Glomerular visceral epithelial cell (primary cell): ENCODE results near the gene HOTAIR.

Experiments used
- DNase-seq: peaks from one replicate; pipeline ENCODE4 v3.0.0-alpha.2; 2016; ENCODE audit errors: extremely low spot score

HOTAIR gene

GRCh38 chr12:53976172-53976822 is 1.5 kb upstream of the HOTAIR start:
- DNase-seq, result no peak

GRCh38 chr12:53975479-53976152 is 862 bp upstream of the HOTAIR start:
- DNase-seq, result no peak

- peak; percentile 27 for DNase-seq
Observed at GRCh38 chr12:53975064-53975471, 314 bp upstream of the HOTAIR start.

- peak; percentile 74 for DNase-seq
Observed at GRCh38 chr12:53973236-53974042, 1.3 kb downstream of the HOTAIR start.

- DNase-seq, result no peak
Observed at GRCh38 chr12:53972722-53973235, 2.0 kb downstream of the HOTAIR start, which contains the start of gene HOXC11. TSS of gene HOXC11 (plus strand) at chr12:53973126. CDS start at chr12:53973242, 116 bp downstream.

GRCh38 chr12:53972152-53972702 is 2.5 kb downstream of the HOTAIR start:
- peak; percentile 63 for DNase-seq

- DNase-seq, result no peak
Observed at GRCh38 chr12:53971686-53972085, 3.1 kb downstream of the HOTAIR start.

GRCh38 chr12:53971129-53971528 is 3.6 kb downstream of the HOTAIR start:
- DNase-seq, result no peak

- no peak for DNase-seq
Observed at GRCh38 chr12:53970451-53970850, 4.3 kb downstream of the HOTAIR start.

- DNase-seq, result no peak
Observed at GRCh38 chr12:53969588-53970259, 5.0 kb downstream of the HOTAIR start.

GRCh38 chr12:53968214-53969127 is 6.3 kb downstream of the HOTAIR start:
- no peak for DNase-seq

GRCh38 chr12:53967421-53967925 is 7.3 kb downstream of the HOTAIR start:
- DNase-seq, result no peak

GRCh38 chr12:53966385-53967133 is 8.2 kb downstream of the HOTAIR start:
- no peak for DNase-seq

GRCh38 chr12:53966085-53966384 is 8.7 kb downstream of the HOTAIR start:
- no peak for DNase-seq

GRCh38 chr12:53965281-53966084 is 9.3 kb downstream of the HOTAIR start:
- DNase-seq, result no peak

GRCh38 chr12:53964315-53964713 is 10.4 kb downstream of the HOTAIR start:
- DNase-seq, result no peak

GRCh38 chr12:53963434-53964314 is 11.1 kb downstream of the HOTAIR start:
- DNase-seq, result no peak

GRCh38 chr12:53963005-53963404 is 11.7 kb downstream of the HOTAIR start:
- no peak for DNase-seq
